Type B pancreatic cell (in vitro differentiated cells): Measurements from ENCODE around the gene DAPK1. TPM values are rescaled to one million over a fixed set of nuclear protein-coding genes. Genes with fewer than 3 reads are reported as not detected.

Experiments used
- DNase-seq: peaks from one replicate; pipeline ENCODE4 v3.0.0; 2021; ENCODE audit warnings: mixed read lengths; ENCODE audit not compliant: unreplicated experiment; ENCODE audit errors: extremely low spot score
- H3K27ac Mint-ChIP-seq: 2 replicates; pipeline ENCODE4 v1.8.0; 2021; ENCODE audit warnings: mild to moderate bottlenecking, mixed read lengths
- H3K27me3 Mint-ChIP-seq: 2 replicates; pipeline ENCODE4 v1.8.0; 2021; ENCODE audit warnings: mixed read lengths
- H3K36me3 Mint-ChIP-seq: 2 replicates; pipeline ENCODE4 v1.8.0; 2021; ENCODE audit warnings: mixed read lengths
- H3K4me1 Mint-ChIP-seq: one replicate; pipeline ENCODE4 v1.8.0; 2021; ENCODE audit warnings: mixed read lengths; ENCODE audit not compliant: unreplicated experiment
- H3K4me3 Mint-ChIP-seq: 2 replicates; pipeline ENCODE4 v1.8.0; 2021; ENCODE audit warnings: mild to moderate bottlenecking, mixed read lengths
- H3K9me3 Mint-ChIP-seq: 2 replicates; pipeline ENCODE4 v1.8.0; 2021; ENCODE audit warnings: mixed read lengths
- CTCF ChIP-seq: fragments of 200-600 bp; sonication (generic); conservative IDR thresholded peaks from 2 replicates; pipeline ENCODE4 v1.5.0; 2021; ENCODE audit warnings: antibody characterized with exemption, mild to moderate bottlenecking
- total RNA-seq: library from RNA; stranded (reverse); gene quantifications from 2 replicates; pipeline ENCODE4 v1.2.1, GENCODE V29; 2021; ENCODE audit warnings: low replicate concordance

Gene DAPK1
- total RNA-seq, 1 donor from 2014 or later: 160 TPM

GRCh38 chr9:87607859-87608258 lies 110.2 kb downstream of the DAPK1 start:
- DNase-seq: no peak
- no peak for TF ChIP-seq CTCF
- Mint-ChIP-seq H3K27me3 (no peaks in the 10 kb centered on the region), H3K9me3 (no peaks in the 10 kb centered on the region), H3K36me3 (peaks cover 56% of the 10 kb centered on the region), H3K4me1 (peaks cover 48% of the 10 kb centered on the region), H3K27ac (peak overlapping the region; percentile 15), H3K4me3 (no peak overlapping the region)

- no peak for TF ChIP-seq CTCF
- Mint-ChIP-seq H3K9me3 (no peaks in the 10 kb centered on the region), H3K27ac (no peak overlapping the region), H3K4me3 (no peak overlapping the region), H3K27me3 (no peaks in the 10 kb centered on the region), H3K4me1 (peaks cover 51% of the 10 kb centered on the region), H3K36me3 (peaks cover 56% of the 10 kb centered on the region)
- DNase-seq: no peak
These were observed 111.3 kb downstream of the DAPK1 start for GRCh38 chr9:87609002-87609401.

GRCh38 chr9:87609486-87609885 lies 111.8 kb downstream of the DAPK1 start:
- TF ChIP-seq CTCF: no peak
- Mint-ChIP-seq H3K4me1 (peaks cover 51% of the 10 kb centered on the region), H3K36me3 (peaks cover 55% of the 10 kb centered on the region), H3K9me3 (no peaks in the 10 kb centered on the region), H3K27ac (no peak overlapping the region), H3K27me3 (no peaks in the 10 kb centered on the region), H3K4me3 (no peak overlapping the region)
- no peak for DNase-seq

GRCh38 chr9:87610200-87611155 lies 112.8 kb downstream of the DAPK1 start:
- Mint-ChIP-seq H3K27ac (no peak overlapping the region), H3K9me3 (no peaks in the 10 kb centered on the region), H3K27me3 (no peaks in the 10 kb centered on the region), H3K36me3 (peaks cover 53% of the 10 kb centered on the region), H3K4me3 (no peak overlapping the region), H3K4me1 (peaks cover 44% of the 10 kb centered on the region)
- TF ChIP-seq CTCF: no peak
- DNase-seq: no peak

GRCh38 chr9:87611776-87612175 lies 114.1 kb downstream of the DAPK1 start:
- peaks cover 44% of the 10 kb centered on the region for H3K4me1 Mint-ChIP-seq
- peak overlapping the region; percentile 58 for H3K27ac Mint-ChIP-seq

More at GRCh38 chr9:87611776-87612175, 114.1 kb downstream of the DAPK1 start:
- DNase-seq: no peak
- no peak for TF ChIP-seq CTCF
- Mint-ChIP-seq H3K9me3 (no peaks in the 10 kb centered on the region), H3K36me3 (peaks cover 58% of the 10 kb centered on the region), H3K27me3 (no peaks in the 10 kb centered on the region), H3K4me3 (no peak overlapping the region)
